Measurements from ENCODE around the gene PUS3.
"Not testable (repeated sequence)": the region's sequence is repeated elsewhere in the genome, so short reads cannot be mapped to it uniquely, and the experiment has no call there.

The PUS3 gene

GRCh38 chr11:125857670-125858069 lies 45.3 kb downstream of the PUS3 start:
- DNase-seq: not testable (repeated sequence)

GRCh38 chr11:125846188-125846587 lies 56.8 kb downstream of the PUS3 start:
- DNase-seq: no peak

All from hematopoietic multipotent progenitor cell treated with erythropoietin and hydrocortisone succinate and interleukin-3 and kit ligand, for 6 days (in vitro differentiated cells).